ENCODE results near the gene DGKB. TPM values are rescaled to one million over a fixed set of nuclear protein-coding genes. Genes with fewer than 3 reads are reported as not detected.

Gene DGKB
- total RNA-seq, 1 donor from 2014 or later, result 3.4 TPM

- Mint-ChIP-seq H3K36me3 (no peaks in the 10 kb centered on the region), H3K4me3 (no peak overlapping the region), H3K9me3 (peaks cover 5% of the 10 kb centered on the region), H3K4me1 (ENCODE audit: unreplicated experiment) (no peaks in the 10 kb centered on the region), H3K27ac (no peak overlapping the region), H3K27me3 (no peaks in the 10 kb centered on the region)
- DNase-seq (ENCODE audit: extremely low spot score, unreplicated experiment), result no peak
- no peak for TF ChIP-seq CTCF (conservative IDR thresholded peaks at IDR 0.05)
Observed at GRCh38 chr7:14868937-14869336, 33.6 kb downstream of the DGKB start.

GRCh38 chr7:14861456-14861855, 41.1 kb downstream of the DGKB start:
- Mint-ChIP-seq H3K36me3 (no peaks in the 10 kb centered on the region), H3K4me3 (no peak overlapping the region), H3K9me3 (peaks cover 5% of the 10 kb centered on the region), H3K4me1 (ENCODE audit: unreplicated experiment) (no peaks in the 10 kb centered on the region), H3K27ac (no peak overlapping the region), H3K27me3 (no peaks in the 10 kb centered on the region)
- no peak for TF ChIP-seq CTCF (conservative IDR thresholded peaks at IDR 0.05)
- DNase-seq (ENCODE audit: extremely low spot score, unreplicated experiment), result no peak

- Mint-ChIP-seq H3K27me3 (no peaks in the 10 kb centered on the region), H3K27ac (no peak overlapping the region), H3K9me3 (peaks cover under 1% of the 10 kb centered on the region), H3K4me3 (no peak overlapping the region), H3K36me3 (no peaks in the 10 kb centered on the region), H3K4me1 (ENCODE audit: unreplicated experiment) (no peaks in the 10 kb centered on the region)
- no peak for DNase-seq (ENCODE audit: extremely low spot score, unreplicated experiment)
- no peak for TF ChIP-seq CTCF (conservative IDR thresholded peaks at IDR 0.05)
Observed at GRCh38 chr7:14859267-14859666, 43.3 kb downstream of the DGKB start.

GRCh38 chr7:14858866-14859265, 43.7 kb downstream of the DGKB start:
- Mint-ChIP-seq H3K36me3 (no peaks in the 10 kb centered on the region), H3K4me3 (no peak overlapping the region), H3K27me3 (no peaks in the 10 kb centered on the region), H3K9me3 (peaks cover 4% of the 10 kb centered on the region), H3K27ac (no peak overlapping the region), H3K4me1 (ENCODE audit: unreplicated experiment) (no peaks in the 10 kb centered on the region)
- no peak for DNase-seq (ENCODE audit: extremely low spot score, unreplicated experiment)
- TF ChIP-seq CTCF (conservative IDR thresholded peaks at IDR 0.05), result no peak

GRCh38 chr7:14858410-14858809, 44.1 kb downstream of the DGKB start:
- H3K27me3 Mint-ChIP-seq, result no peaks in the 10 kb centered on the region
- DNase-seq (ENCODE audit: extremely low spot score, unreplicated experiment), result no peak
- H3K4me1 Mint-ChIP-seq (ENCODE audit: unreplicated experiment), result no peaks in the 10 kb centered on the region
- no peak overlapping the region for H3K27ac Mint-ChIP-seq
- no peaks in the 10 kb centered on the region for H3K36me3 Mint-ChIP-seq
- no peak for TF ChIP-seq CTCF (conservative IDR thresholded peaks at IDR 0.05)
- peaks cover 5% of the 10 kb centered on the region for H3K9me3 Mint-ChIP-seq
- no peak overlapping the region for H3K4me3 Mint-ChIP-seq

All from type B pancreatic cell (in vitro differentiated cells).